HG02642 (cell line): ENCODE results near the gene UACA.

Source experiments
- ATAC-seq: cut with Tn5 transposase; IDR thresholded peaks from one replicate; pipeline ENCODE4 v1.9.1; 2021; ENCODE audit warnings: mild to moderate bottlenecking; ENCODE audit not compliant: unreplicated experiment, poor library complexity

The UACA gene

GRCh38 chr15:70605606-70606410, 157.6 kb downstream of the UACA start:
- ATAC-seq, result no peak

- ATAC-seq, result no peak
Observed at GRCh38 chr15:70604666-70605315, 158.6 kb downstream of the UACA start.
